HG03025 (cell line): Measurements from ENCODE around the gene TTC4.

Source experiments
- ATAC-seq: cut with Tn5 transposase; IDR thresholded peaks from one replicate; pipeline ENCODE4 v1.9.1; 2021; ENCODE audit warnings: mild to moderate bottlenecking, moderate library complexity; ENCODE audit not compliant: unreplicated experiment, low FRiP score

Gene TTC4

DNA sequence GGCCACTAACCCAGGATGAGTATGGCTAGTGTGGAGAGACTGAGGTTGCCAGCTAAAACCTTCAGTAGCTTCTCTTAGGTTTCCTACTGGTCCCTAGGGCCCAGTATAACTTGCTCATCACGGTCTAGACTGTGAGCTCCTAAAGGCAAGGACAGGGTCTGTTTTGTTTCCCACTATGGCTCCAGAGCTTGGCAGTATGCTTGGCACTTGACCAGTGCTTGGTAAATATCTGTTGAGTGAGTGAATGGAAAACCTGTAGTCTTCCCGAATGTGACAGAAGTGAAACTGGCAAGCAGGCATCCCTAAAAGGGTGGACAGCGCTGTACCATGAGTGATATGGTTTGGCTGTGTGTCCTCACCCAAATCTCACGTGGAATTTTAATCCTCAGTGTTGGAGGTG lies 61.8 kb downstream of the TTC4 start:
- no peak for ATAC-seq

DNA sequence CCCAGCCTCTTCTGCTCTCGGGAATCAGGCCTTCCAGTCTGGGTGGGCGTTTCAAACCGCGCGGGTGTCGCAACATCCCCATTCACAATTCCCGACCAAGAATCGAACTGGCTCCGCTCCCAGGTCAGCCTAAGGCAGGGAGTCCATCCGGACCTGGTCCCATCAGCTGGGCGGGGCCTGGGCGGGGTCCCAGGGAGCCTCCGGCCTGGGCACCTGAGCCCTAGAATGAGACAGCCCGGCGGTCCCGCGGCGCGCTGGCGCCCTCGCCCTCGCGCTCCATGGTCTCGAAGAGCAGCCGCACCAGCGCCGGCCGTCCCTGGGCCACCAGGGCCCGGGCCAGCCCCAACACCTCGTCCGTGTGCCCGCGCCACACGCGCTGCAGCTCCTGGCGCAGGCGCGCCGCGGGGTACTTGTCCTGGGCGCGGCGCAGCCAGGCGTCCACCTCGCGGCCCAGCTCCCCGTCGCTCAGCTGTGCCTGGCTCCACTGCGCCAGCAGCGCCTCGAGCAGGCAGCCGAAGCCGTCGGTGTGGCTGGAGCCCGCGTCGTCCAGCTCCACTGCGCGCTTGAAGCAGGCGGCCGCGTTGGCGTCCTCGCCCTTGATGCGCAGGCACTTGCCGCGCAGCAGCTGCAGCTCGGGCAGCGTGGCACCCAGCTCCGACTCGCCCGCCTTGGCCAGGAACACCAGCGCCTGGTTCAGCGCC lies 65.5 kb downstream of the TTC4 start:
- ATAC-seq = no peak

DNA sequence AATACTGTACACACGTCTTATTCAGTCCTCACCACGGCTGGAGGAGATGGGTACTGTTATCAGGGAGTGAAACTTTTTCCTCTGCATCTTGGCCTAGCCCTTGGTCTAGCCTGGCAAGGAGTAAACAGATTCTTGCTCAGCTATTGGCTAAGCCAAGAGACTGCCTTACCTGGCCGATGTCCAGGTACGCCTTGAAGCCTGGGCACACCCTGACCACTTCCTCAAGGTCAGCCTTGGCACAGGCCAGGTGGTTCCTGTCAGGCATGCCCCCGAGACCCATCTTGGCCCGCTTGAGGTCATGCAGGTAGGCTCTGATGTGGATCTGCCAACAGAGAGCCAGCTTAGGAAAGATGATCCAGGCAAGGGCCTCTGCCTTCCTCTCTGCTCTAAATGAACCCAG lies 66.5 kb downstream of the TTC4 start:
- ATAC-seq = no peak

DNA sequence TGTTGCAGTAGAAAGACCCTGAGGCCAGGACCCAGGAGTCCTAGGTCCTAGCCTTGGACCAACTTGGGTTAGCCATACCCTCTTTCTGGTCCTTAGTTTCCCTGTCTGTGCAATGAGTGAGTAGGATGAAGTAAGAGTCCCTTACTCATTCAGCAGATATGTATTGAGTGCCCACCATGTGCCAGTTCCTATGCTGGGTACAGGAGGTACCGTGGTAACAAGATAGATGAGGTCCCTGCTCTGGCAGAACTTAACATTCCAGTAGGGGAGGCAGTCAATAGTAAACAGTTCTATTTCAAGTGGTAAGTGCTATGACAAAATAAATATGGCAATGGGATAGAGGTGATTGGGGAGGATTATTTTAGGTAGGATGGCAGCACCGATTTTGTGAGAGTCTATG lies 66.9 kb downstream of the TTC4 start:
- no peak for ATAC-seq

- no peak for ATAC-seq
Observed at GRCh38 chr1:54784066-54784465, 68.4 kb downstream of the TTC4 start.

- no peak for ATAC-seq
Observed at GRCh38 chr1:54786778-54787177, 71.1 kb downstream of the TTC4 start.

DNA sequence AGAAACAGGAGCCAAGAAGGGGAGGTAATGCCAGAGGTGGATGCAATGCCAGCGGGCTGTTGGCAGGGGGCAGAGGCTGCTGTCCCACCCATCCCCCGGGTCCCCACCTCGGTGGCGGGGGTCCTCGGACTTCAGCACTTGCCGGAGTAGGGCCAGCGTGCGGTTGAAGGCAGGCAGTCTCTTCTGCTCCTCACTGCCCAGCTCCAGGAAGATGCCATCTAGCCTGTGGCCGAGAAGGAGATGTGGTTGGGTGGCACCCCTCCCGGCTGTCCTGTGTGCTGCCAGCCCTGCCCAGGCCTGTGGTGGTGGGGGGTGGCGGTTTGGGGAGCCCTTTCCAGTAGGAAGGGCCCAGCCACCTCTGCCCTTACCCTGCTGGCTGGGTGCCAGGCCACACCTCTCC lies 71.9 kb downstream of the TTC4 start:
- no peak for ATAC-seq

DNA sequence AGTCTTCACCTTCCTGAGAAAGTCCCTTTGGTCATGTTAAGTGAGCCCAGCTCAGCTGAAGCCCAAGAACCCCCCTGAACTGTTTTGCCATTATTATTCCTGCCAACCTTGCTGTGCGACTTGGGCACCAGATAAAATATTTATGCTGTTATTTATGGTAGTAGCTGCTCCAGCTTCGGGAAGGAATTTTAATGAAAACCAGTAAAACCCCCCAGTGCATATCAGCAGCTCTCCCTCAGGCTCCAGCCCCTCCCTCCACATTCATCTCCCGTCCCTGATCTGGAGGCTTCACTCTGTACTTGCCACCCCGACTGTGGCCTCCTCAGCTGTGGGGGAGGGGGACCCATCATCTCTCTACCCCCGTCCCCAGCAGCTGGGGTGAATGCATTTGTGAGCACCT lies 72.8 kb downstream of the TTC4 start:
- no peak for ATAC-seq

DNA sequence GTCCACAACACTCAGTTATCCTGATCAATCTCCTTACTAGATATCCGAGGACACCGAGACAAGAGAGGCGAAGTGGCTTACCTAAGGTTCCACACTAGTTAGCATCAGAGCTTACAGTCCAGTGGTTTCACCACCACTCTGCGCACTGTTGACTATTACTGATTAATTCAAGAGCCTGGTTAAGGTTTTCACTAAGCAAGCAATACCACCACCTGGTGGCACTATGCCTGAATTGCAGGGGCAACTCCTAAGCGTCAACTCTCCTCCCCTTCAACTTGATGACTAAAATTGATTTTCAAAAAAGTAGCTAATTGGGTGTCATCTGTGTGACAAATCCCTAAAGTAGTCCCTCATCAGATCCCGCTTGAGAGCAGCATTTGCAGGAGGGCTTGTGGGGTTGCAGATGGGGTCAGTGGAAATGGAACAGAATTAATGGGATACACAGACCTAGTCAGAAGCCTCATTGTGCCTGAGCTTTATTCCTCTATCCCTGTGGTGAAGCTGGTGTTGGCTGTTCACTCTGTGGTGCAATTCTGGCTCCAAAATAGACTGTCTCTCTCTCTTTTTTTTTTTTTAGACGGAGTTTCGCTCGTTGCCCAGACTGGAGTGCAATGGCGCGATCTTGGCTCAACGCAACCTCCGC lies 76.3 kb downstream of the TTC4 start:
- ATAC-seq = no peak
